Germinal center (tissue), 1 donor: Measurements from ENCODE around the gene DNASE1.
"Not testable (repeated sequence)": the region's sequence is repeated elsewhere in the genome, so short reads cannot be mapped to it uniquely, and the experiment has no call there.

Source experiments
- DNase-seq: peaks from one replicate; pipeline ENCODE4 v3.0.0; 2012; ENCODE audit warnings: mixed read lengths, low spot score

The DNASE1 gene

GRCh38 chr16:3641801-3642396, 12.6 kb upstream of the DNASE1 start:
- no peak for DNase-seq

DNA sequence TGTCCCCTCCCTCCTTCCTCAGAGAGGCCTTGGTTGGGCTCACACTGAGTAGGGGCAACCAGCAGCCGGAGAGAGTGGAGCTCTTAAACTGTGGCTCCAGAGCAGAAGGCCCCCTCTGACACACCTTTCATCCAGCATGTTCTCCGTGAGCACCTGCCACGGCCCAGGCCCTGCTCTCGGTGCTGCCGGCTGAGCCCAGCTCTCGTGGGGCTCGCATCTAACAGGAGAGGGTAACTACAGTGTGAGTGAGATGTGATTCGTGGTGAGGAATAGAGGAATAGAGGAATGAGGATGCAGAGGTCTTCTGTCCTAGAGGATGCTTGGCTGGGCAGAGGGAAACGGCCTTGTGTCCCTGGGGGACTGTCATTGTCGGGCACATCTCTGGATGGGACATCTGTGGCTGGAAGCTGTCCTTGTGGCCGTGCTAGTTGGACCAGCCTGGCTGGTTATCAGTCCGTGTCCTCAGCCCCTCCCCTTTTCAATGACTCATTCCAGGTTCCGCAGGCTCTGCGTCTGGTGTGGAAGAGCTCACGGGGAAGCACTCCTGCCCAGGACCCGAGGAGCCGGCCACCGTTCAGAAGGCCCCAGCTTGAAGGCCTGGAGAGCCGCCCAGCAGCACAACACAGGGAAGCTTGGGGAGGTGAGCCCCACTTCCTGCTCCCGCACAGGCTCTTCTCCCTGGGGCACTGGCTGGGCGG, 11.9 kb upstream of the DNASE1 start:
- no peak for DNase-seq

DNA sequence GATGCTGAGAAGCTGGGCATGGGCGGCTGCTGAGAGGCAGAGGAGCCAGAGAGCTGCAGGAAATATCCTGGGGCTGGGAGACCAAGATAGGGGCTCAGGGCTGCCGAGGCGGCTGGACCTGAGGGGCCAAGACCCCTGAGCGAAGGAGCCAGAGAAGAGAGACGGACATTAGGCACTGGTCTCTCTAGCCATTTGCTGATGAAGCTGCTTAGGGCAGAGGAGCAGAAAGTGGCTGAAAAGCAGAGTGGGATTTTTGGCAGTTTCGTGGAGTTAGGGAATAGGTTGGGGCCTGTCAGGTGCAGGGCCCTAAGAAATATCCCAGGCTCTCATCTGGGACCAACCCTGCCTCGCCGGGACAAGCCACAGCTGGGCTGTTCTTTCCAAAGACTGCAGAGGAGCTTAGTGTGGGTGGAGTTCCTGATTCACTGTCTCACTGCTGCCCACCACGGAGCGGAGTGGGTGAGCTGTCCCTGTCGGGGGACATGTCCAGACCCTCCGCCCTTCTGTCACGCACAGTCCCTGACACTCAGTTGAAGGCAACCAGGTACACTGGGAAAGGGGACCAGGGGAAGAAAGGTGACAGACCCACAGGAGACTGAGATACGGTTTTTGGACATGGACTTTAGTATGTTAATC, 11.3 kb upstream of the DNASE1 start:
- no peak for DNase-seq

- no peak for DNase-seq
Observed at GRCh38 chr16:3645108-3645503, 9.4 kb upstream of the DNASE1 start.

DNA sequence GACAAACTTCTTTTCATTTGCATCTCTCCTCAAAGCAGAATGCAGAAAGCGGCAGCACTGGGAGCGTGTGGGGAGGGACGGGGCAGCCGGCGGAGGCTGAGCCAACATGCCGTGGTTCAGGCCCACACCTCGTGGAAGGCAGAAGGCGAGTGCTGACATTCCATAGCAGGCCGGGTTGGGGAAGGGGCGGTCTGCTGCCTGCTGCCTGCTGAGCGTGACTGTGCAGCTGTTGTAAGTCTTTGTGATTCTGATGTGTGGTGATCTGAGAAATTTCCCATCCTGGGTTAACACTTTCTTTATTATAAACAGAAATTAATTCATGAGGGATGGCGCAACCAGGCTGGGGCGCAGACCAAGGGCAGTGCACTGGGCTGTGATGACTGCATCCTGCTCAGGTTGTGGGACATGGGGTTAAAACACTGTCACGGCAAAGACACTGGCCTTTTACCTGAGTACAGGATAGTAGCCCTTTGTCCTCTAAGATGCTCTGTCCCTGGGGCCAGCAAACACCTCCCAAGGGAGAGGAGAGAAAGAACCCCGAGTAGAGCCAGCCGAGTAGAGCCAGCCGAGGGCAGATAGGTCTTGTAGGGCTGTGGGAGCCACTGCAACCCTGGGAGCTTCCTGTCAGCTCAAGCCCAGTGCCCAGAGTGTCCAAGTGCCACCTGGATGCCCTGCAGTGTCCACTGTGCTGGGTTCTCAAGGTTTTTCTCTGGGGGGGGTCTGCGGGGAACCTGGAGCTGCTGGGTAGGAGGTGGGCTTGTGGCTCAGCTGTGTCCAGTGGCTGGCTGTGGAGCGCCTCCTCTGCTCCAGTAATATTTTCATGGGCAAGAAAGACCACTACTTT, 8.8 kb upstream of the DNASE1 start:
- no peak for DNase-seq

DNA sequence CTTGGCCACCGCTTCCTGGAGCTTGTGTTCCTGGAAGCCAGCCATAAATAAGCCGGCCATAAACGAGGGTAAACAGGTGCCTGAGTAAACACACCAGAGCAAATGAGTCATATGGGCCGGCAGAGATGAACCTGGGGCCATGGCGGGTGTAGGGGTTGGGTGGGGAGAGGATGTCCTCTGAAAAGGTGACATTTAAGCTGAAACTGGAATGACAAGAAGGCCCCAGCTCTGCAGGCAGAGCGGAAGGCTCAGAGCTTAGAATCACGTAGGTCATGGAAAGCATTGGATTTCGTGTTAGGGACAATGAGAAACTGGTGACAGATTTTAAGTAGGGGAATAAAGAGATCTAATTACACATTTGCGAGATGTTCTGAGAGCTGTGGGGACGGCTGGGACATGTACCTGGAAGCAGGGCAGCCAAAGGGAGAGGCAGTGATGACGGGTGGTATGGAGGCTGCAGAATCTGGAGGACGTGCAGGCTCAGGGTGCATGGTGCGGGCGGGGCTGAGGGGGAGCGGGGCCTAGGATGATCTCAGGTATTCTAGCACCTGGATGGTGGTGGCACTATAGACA, 8.1 kb upstream of the DNASE1 start:
- no peak for DNase-seq

DNA sequence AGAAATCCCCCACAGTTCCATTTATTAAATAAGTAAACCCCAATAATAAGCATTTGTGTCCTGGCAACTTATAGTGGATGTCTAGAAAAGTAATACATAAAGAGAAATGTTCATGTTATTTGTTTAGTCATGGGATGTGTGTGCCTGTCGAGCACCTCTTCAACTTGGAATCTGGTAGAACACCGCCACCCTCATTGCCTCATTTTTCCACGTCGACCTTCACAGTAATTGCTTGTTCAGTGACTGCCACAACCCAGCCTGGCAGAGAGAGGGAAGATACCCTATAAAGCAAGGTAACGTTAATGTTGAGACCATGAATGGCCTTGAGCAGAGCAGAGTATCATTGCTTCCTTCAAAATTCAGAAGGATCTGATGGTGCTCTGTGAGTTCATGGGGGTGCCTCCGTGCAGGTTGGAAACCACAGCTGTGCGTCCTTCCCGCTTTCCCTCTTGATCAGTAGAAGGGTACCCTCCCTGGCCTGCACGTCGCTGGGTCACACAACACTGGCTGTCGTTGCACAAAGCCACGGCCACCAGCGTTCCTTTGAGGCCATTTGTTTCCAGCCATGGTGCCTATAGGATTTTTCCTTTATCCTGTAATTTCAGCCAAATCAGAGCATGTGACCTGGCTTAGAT, 3.7 kb upstream of the DNASE1 start:
- DNase-seq = no peak

- DNase-seq = no peak
Observed at GRCh38 chr16:3651461-3652372, 2.8 kb upstream of the DNASE1 start.

DNA sequence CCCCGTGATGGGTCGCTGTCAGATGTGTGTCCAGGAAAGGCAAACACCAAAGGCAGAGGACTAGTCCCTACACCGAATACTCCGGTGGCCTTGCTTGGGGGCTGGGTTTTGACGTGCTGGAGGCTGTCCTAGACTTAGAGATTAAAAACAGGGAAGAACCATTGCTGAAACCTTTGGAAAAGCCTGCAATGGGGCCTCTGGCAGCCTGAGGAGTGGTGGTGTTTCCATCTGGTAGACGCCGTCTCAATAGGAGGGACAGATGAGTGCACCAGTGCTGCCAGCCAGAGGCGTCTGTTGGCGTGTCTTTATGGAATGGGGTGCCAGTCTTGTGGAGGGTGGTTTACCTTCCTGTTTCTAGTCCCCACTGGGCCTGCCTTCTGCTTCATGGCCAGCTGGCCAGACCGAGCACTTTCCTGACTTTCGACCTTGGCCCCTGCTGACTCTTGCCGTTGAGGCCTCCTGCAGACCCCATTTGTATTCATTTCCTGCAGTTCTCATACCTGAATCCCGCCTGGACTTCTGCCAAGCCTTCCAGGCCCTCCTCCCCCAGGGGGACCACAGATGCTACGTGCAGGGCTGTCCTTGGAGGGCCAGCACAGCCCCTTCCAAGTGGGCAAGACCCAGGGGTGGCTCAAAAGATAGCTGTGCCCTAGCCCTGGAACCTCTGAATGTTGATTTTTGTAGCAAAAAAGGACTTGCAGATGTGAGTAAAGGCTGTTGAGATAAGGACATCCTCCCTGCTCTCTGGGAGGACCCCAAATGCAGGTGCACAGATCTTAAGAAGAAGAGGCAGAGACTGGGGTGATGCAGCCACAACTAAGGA, 1.9 kb upstream of the DNASE1 start:
- DNase-seq = no peak

DNA sequence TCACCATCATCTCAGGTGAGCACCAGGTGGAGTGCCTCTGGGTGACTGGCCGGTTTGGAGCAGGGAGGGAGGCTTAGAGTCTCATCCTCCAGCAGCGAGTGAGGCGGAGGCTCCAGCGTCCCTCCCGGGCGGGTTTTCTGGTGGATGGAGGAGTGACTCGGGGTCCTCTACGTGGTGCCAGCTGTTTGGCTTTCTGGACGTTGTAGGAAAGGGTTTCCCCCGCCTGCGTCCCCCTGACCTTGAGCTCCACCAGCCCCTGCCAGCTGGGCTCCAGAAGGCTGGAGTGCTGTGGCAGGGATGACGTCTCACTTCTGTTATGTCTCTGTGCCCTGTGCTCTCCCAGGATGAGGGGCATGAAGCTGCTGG, 522 bp downstream of the DNASE1 start:
- DNase-seq = no peak

DNA sequence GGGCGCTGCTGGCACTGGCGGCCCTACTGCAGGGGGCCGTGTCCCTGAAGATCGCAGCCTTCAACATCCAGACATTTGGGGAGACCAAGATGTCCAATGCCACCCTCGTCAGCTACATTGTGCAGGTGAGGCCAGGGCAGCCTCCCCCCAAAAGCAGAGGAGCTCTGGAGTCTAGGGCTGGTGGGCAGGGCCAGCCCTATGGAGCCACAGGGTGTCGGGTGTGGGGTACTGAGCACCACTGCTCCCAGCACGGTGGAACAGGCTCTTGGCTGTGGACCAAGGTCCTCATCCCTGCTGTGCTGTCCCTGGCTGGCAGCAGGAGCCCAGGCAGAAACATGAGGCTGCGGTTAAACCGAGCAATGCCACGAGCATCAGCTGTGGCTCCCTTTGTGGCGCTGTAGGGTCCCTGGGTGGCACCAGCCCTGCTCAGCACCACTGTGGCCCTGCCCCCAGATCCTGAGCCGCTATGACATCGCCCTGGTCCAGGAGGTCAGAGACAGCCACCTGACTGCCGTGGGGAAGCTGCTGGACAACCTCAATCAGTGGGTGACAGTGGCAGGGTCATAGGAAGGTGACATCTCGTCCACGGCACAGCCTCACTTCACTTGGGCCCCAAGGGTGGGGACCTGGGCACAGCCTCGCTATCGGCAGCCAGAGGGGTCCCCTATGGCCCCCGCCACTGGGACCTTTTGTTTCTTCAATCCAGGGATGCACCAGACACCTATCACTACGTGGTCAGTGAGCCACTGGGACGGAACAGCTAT, 1.1 kb downstream of the DNASE1 start:
- no peak for DNase-seq

DNA sequence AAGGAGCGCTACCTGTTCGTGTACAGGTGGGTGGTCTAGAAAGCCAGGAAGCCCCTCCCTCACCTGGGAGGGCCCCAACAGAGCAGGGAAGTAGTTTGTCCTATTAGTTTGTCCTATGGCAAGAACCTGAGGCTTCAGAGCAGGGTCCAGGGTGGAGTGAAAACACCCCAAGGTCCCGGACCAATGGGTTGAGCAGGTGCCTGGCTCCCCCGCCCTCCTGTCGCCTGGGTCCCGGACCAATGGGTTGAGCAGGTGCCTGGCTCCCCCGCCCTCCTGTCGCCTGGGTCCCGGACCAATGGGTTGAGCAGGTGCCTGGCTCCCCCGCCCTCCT, 1.6 kb downstream of the DNASE1 start:
- not testable (repeated sequence) for DNase-seq

DNA sequence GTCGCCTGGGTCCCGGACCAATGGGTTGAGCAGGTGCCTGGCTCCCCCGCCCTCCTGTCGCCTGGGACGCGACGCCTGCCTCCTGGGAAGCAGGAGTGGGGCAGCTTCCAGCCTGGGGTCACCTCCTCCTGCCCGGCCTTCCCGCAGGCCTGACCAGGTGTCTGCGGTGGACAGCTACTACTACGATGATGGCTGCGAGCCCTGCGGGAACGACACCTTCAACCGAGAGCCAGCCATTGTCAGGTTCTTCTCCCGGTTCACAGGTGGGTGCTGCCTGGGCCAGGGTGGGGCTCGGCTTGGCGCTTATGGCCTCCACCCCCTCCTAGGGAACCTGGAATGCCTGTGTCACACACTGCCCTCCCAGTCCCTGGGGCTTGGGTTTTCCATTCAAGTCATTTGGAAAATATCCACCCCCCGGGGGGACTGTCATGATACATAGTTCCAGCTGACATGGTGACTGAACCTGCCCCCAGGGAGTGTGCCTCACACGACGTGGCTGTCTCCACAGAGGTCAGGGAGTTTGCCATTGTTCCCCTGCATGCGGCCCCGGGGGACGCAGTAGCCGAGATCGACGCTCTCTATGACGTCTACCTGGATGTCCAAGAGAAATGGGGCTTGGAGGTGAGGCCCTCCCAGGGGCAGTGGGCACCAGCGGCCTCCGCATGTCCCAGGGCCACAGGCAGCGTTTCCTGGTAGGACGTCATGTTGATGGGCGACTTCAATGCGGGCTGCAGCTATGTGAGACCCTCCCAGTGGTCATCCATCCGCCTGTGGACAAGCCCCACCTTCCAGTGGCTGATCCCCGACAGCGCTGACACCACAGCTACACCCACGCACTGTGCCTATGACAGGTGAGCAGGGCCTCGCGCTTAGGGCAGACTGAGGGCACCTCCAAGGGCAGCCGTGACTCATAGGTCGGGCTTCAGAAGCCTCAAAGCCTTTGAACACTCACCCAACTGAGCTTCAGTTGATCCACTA, 2.3 kb downstream of the DNASE1 start:
- DNase-seq = no peak

DNA sequence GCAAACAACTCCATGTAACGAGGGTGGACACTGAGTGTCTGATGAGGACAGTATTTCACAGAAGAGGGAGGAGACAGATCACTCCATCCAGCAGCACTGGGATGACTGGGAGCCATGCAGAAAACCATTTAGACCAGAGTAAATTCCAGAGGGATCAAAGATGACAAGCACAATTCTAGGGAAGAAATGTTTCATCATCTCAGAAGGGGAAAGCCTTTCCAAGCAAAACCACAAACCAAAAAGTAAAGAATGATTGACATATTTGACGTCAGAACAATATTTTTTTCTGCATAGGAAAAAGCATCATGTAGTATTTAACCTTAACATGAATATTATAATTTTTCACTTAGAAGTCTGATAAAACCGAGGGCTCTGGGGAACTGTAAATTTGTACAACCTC, 4.8 kb downstream of the DNASE1 start:
- DNase-seq = no peak

DNA sequence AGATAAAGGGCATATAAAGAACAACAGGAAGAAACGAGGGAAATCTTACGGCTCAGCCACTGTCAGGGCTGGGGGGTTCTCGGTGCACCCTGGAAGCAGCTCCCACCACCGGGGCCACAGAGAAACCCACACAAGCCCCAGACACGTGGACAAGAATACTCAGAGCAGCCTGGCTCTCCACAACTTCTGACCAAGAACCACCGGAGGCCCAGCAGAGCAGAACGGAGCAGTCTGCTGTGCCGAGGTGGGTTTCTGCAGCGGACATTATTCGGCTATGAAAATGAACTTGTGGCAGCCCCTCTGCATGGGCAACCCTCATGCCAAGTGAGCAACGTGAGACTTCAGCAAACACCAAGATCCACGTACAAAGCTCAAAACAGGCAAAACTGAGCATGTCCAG, 6.8 kb downstream of the DNASE1 start:
- no peak for DNase-seq

- DNase-seq = no peak
Observed at GRCh38 chr16:3661922-3662321, 7.4 kb downstream of the DNASE1 start.

DNA sequence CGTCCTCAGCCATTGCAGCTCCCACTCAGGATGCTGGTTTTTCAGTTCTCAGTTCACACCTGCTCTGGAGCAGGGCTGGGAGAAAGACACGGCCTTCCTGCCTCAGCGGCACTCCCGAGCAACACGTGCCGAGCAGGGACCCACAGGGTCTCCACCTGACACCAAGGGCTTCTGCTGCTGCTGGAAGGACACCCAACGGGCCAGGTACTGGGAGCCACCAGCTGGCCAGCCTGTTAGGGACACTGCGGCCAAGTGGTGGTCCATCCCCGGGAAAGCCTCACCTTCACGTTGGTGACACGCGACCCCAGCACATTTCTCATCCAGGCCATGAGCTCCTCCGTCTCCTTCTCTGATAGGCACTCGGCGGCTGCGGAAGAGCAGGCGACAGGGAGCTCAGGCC, 8.1 kb downstream of the DNASE1 start:
- no peak for DNase-seq
